ENCODE results near the gene SCIMP.
A peak's percentile ranks its signal among the peaks of the same experiment; 100 is the strongest.
"Not testable (repeated sequence)": the region's sequence is repeated elsewhere in the genome, so short reads cannot be mapped to it uniquely, and the experiment has no call there.

SCIMP gene

DNA sequence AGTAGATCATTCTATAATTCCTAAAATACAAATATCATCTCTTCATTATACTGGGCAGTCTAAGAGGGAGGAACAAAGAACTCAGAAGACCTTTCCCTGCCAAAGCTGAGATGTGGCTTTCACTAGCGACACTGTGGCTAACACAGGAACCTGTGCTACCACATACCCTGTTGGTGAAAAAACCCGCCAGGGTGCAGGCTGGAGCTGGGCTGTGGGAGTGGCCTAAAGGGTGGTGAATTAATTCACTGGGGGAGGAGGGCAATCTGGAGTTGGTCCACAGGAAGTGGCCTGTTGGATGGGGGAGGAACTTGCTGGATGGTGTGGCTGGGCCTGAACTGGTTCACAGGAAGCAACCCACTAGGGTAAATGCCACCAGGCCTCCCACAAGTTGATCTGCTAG, 50.4 kb downstream of the SCIMP start:
- DNase-seq (ENCODE audit: low spot score) = no peak

- DNase-seq (ENCODE audit: low spot score) = no peak
Observed at GRCh38 chr17:5183410-5183793, 51.3 kb downstream of the SCIMP start.

DNA sequence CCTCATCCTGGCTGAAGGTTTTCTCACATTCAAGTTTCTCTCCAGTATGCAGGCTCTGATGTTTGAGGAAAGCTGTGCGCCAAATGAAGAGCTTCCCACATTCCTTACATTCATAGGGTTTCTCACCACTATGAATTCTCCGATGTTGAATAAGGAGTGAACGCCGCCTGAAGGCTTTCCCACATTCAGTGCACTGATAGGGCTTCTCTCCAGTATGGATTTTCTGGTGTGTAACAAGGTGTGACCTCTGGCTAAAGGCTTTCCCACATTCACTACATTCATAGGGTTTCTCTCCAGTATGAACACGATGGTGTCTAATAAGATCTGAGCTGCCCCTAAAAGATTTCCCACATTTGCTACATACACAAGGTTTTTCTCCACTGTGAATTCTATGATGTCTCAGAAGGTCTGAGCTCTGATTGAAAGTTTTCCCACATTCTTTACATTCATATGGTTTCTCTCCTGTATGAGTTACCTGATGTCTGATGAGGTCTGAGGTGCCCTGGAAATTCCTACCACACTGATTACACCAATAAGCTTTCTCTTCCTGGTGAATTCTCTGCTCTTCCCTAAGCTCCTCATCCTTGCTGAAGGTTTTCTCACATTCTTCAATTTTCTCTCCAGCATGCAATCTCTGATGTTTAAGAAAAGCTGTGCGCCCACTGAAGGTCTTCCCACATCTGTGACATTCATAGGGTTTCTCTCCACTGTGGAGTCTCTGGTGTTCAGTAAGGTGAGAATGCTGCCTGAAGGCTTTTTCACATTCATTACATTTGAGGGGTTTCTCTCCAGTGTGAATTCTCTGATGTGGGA, 51.9 kb downstream of the SCIMP start:
- DNase-seq (ENCODE audit: low spot score) = no peak

GRCh38 chr17:5181509-5182305, 53.0 kb downstream of the SCIMP start:
- DNase-seq (ENCODE audit: low spot score) = no peak

DNA sequence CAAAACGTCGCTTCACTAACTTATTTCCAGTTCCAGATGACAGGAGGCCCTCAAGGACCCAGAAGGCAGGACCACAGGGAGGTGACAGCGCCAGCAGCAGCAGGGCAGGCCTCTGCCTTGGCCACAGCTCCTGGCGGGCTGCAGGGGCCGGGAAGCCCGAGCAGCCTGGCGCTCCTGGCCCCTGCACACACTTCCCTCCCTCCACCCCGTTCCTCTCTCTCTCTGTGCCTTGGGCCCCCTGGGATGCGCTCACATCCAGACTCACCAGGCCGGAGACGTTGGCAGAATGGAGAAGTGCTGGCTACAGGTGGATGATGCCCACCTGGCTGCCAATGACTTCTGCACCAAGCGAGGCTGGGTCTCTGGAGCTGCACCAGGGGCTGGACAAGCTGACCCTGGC, 55.7 kb downstream of the SCIMP start:
- DNase-seq (ENCODE audit: low spot score) = no peak

- not testable (repeated sequence) for DNase-seq (ENCODE audit: low spot score)
Observed at GRCh38 chr17:5175027-5175426, 59.6 kb downstream of the SCIMP start.

DNA sequence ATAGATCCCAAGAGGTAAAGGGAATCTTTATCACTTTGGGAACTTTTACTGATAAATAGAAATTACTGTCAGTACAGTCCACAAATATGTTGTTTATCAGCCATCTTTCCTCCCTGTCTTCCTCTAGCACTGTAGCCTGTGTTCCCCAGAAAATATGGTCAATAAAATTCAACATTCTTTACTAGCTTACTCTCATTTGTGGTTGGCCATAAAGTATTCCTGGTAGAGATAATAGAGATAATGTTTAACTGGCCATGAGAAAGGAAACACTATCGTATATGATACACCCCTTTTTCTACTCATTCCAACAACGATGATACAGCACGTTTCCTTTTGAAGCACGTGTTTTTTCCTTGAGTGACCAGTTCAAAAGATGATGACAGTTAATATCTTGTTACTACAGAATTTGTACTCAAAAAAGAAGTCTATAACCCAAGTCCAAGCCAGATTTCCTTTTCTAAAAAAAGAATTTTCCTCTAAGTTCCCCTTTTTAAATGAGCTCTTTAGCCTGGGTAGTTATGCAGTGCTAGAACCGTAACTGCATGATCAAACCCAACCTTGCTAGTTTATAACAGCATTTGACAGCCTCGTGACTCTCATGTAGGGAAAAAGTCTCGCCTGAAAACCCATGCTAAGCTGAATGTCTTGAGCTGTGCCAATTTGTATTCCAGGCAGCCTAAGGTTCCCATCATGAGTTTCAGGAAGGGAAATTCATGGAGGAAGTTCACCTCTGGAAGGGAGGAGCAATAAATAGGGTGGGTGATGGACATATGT, 68.7 kb downstream of the SCIMP start:
- DNase-seq (ENCODE audit: low spot score) = peak; percentile 11

DNA sequence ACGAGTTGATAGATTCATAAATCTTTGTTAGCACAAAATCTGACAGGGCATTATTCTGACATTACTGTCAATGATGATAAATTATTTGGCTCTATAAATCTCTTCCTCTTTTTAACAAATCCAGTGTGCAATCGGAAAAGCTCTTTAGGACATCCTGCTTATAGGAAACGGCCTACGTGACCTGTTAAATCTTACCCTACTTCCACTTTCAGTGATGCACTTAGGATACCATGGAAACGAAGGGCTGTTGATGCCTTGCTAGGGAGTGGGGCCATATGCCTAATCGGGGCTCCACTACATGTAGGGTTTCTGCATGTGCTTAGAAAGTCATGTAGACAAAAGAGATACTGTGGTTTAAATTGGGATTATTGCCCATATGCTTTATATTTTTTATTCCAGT, 70.2 kb downstream of the SCIMP start:
- peak; percentile 4 for DNase-seq (ENCODE audit: low spot score)

- not testable (repeated sequence) for DNase-seq (ENCODE audit: low spot score)
Observed at GRCh38 chr17:5161793-5162192, 72.9 kb downstream of the SCIMP start.

- not testable (repeated sequence) for DNase-seq (ENCODE audit: low spot score)
Observed at GRCh38 chr17:5160702-5161101, 74.0 kb downstream of the SCIMP start.
